GM19025 (cell line): Measurements from ENCODE around the gene HCN2.
"Not testable (repeated sequence)": the region's sequence is repeated elsewhere in the genome, so short reads cannot be mapped to it uniquely, and the experiment has no call there.

Experiments used
- ATAC-seq: cut with Tn5 transposase; IDR thresholded peaks from one replicate; pipeline ENCODE4 v1.9.1; 2021; ENCODE audit warnings: mild to moderate bottlenecking, low read depth, moderate library complexity; ENCODE audit not compliant: unreplicated experiment

The HCN2 gene

DNA sequence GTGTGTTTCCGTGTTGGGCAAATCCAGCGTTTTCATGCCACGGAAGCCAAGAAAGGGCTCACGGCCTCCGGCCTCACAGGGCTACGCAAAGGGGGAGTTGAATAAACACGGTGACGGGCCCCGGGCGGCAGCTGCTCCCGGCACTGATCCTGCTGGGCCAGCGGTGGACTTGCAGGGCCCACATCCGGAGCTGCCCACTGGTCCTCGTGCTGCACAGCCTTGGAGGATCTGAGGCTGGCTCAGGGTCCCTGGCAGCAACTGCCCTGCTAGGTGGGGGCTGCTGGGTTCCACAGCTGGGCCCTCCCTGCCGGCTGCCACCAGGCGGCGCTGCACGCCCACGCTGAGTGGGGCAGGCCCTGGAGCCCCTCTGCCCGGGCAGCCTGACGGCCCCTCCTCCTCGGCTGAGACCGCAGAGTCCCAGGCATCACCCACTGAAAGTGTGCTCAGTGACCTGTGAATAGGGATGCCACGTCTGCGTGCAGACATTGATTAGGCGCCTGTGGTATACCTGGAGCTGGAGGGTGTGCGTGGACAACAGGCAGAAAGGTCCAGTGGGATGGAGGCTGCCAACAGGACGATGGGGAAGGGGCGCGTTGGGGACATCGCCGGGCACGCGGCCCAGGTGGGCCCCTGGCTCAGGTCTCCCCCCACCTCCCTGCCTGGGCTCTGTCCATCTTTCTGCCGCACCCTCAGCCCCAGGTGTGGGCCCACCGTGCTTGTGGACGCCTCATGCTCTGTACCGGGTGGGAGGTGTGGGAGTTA is 5.3 kb upstream of the HCN2 start:
- ATAC-seq: no peak

DNA sequence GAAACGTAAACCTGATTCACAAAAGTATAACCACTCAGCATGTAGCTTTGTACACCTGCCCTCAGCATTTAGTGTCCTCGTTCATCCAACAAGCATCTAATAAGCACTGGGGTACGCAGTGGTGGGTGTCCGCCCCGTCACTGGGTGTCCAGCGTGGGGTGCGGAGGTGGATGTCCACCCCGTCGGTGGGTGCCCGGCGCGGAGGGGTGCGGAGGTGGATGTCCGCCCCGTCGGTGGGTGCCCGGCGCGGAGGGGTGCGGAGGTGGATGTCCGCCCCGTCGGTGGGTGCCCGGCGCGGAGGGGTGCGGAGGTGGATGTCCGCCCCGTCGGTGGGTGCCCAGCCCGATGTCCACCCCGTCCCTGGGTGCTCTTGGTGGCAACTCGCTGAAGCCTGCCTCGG is 4.5 kb upstream of the HCN2 start:
- ATAC-seq: not testable (repeated sequence)

GRCh38 chr19:585551-586110 is 4.0 kb upstream of the HCN2 start:
- ATAC-seq: no peak

GRCh38 chr19:588093-588740 is 1.5 kb upstream of the HCN2 start:
- no peak for ATAC-seq

GRCh38 chr19:588741-589692 is 664 bp upstream of the HCN2 start:
- no peak for ATAC-seq

- no peak for ATAC-seq
Measured at GRCh38 chr19:590396-590745, 690 bp downstream of the HCN2 start.

DNA sequence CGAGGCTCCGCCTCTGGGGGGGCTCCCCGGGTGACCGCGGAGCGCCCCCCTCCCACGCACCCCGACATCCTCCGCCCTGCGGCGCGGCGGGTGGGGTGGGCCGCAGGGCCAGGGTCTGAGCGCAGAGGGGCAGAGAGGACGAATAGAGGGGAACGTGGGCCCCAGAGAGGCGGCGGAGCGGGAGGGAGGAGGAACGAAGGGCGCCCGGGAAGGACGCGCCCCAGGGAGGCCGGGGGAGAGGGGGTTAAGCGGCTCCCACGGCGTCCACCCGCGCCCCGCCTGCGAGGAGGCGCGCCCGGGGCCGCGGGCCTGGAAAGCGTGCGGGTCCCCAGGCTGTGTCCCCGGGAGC is 1.0 kb downstream of the HCN2 start:
- no peak for ATAC-seq

DNA sequence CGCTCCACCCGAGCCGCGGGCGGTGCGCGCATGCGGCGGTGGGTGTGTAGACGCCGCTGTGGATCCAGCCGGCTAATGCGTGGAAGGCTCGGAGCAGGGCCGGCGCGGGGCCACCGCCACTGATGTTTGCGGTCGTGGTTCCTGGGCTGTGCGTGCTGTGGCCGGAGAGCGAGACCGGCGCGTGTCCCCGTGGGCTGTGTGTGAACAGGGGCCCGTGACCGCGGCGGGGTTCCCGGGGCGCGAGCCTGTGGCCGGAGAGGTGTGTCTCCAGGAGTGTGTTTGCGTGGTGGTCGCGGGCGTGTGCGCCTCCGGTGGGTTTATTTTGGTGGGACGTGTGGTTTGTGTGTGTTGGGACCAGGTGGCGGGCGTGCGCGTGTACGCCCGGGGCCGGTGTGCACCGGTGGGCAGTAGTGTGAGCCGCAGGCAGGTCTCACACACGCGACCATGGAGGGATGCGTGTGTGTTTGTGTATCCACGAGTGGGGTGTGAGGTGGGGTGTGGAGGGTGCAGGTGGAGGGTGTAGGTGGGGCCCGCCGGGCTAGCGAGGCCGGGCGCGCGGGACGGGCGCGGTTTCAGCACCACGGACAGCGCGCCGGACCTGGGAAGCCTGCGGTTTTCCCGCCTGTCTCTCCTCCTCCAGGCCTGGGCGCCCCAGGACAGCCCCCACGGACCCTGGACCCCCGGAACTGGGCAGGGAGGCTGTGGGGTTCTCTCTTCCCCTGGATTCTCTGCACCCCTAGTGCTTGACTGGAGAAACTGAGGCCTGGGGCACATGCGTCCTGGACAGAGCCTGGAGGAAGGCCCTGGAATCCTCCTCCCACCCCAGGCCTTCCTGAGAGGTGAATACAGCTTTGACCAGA is 1.6 kb downstream of the HCN2 start:
- ATAC-seq: no peak

DNA sequence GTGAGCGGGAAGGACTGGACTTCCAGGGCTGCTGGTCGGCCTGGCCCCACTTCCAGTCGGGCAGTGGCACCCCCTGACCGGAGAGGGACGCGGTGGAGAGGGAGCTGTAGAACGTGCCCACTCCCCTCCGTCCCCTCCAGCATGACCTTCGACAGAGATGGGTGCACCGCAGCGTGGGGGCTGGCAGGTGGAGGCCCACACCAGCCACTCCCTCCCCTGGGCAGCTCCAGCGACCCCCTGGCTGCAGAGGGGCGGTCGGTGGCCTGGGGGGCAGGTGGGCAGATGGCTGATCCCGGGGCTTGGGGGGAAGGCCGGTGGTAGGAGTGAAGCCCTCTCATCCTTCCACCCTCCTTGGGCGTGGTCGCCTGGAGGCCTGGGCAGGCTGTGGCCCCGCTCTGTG is 2.4 kb downstream of the HCN2 start:
- no peak for ATAC-seq

- ATAC-seq: no peak
Measured at GRCh38 chr19:593055-593454, 3.4 kb downstream of the HCN2 start.

DNA sequence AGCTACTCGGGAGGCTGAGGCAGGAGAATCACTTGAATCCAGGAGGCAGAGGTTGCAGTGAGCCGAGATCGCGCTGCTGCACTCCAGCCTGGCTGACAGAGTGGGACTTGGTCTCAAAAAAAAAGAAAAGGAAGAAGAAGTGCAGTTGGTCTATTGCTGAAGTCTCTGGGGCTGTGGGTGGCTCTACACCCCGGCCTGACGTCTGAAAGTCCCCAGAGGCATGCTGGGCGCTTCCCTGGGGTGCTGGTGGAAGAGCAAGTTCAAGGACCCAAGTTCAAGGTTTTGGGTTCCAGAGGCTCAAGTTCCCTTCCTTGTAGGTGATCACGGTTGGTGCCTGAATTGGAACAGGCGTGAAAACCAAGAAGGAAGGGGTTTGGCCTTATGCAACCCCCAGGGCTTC is 3.8 kb downstream of the HCN2 start:
- no peak for ATAC-seq

- no peak for ATAC-seq
Measured at GRCh38 chr19:594265-594870, 4.7 kb downstream of the HCN2 start.

GRCh38 chr19:595326-596262 is 5.9 kb downstream of the HCN2 start:
- ATAC-seq: no peak

DNA sequence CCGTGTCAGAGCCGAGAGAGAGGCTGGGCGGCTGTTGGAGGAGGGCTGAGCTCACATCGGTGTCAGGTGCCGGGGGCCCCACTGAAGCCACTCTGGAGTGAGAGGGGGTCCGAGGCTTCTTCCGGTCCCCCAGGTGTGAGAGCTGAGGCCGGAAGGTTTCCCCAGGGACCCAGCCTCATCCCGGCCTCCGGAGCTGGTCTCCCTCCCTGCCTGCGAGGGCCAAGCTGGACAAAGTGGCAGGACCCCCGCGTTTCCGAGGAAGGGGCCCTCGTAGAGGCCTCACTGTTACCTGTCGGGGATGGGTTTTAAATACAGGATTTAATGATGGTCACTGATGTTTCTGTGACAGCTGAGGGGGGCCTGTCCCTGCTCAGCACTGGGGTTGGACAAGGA is 6.6 kb downstream of the HCN2 start:
- no peak for ATAC-seq

- no peak for ATAC-seq
Measured at GRCh38 chr19:597406-598315, 8.0 kb downstream of the HCN2 start.

DNA sequence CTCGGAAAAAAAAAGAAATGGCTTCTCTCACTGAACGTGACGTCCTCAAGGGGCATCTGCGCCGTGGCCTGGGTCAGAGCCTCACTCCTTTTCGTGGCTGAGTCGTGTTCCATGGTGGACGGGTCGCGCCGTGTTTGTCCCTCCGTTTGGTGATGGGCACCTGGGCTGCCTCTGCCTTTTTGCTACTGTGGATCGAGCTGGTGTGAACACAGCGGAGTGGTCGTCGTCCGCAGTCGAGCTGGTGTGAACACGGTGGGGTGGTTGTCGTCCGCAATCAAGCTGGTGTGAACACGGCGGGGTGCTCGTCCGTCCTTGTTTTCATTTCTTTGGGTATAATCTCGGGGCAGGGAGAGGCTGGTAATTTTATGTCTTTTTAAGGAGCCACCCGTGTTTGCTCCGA is 11.6 kb downstream of the HCN2 start:
- no peak for ATAC-seq

GRCh38 chr19:601790-602189 is 12.1 kb downstream of the HCN2 start:
- no peak for ATAC-seq
